Glomerular visceral epithelial cell (primary cell): Measurements from ENCODE around the gene SYNE2.

ENCODE experiments used
- DNase-seq: peaks from one replicate; pipeline ENCODE4 v3.0.0-alpha.2; 2016; ENCODE audit errors: extremely low spot score

The SYNE2 gene

GRCh38 chr14:64246688-64247087 lies 393.9 kb downstream of the SYNE2 start:
- no peak for DNase-seq

- DNase-seq = no peak
These were observed 394.4 kb downstream of the SYNE2 start for GRCh38 chr14:64247195-64247594.

- DNase-seq = no peak
These were observed 395.9 kb downstream of the SYNE2 start for GRCh38 chr14:64248689-64249088.

GRCh38 chr14:64249363-64249762 lies 396.6 kb downstream of the SYNE2 start:
- no peak for DNase-seq

GRCh38 chr14:64253672-64254071 lies 400.9 kb downstream of the SYNE2 start:
- no peak for DNase-seq

GRCh38 chr14:64255756-64256155 lies 403.0 kb downstream of the SYNE2 start:
- no peak for DNase-seq

GRCh38 chr14:64260418-64260817 lies 407.6 kb downstream of the SYNE2 start:
- no peak for DNase-seq

GRCh38 chr14:64265222-64265621 lies 412.4 kb downstream of the SYNE2 start:
- DNase-seq = no peak

GRCh38 chr14:64266239-64266638 lies 413.4 kb downstream of the SYNE2 start:
- DNase-seq = peak; percentile 20

GRCh38 chr14:64272019-64272418 lies 419.2 kb downstream of the SYNE2 start:
- no peak for DNase-seq
